C1 segment of cervical spinal cord (tissue), 14 donors: ENCODE measurements around the gene IKZF5.

ENCODE experiments used
- DNase-seq, 14 donors: peaks; one replicate each; lab custom pipeline; 2025; lab: John Stamatoyannopoulos, UW

The IKZF5 gene, protein sequence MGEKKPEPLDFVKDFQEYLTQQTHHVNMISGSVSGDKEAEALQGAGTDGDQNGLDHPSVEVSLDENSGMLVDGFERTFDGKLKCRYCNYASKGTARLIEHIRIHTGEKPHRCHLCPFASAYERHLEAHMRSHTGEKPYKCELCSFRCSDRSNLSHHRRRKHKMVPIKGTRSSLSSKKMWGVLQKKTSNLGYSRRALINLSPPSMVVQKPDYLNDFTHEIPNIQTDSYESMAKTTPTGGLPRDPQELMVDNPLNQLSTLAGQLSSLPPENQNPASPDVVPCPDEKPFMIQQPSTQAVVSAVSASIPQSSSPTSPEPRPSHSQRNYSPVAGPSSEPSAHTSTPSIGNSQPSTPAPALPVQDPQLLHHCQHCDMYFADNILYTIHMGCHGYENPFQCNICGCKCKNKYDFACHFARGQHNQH

DNA sequence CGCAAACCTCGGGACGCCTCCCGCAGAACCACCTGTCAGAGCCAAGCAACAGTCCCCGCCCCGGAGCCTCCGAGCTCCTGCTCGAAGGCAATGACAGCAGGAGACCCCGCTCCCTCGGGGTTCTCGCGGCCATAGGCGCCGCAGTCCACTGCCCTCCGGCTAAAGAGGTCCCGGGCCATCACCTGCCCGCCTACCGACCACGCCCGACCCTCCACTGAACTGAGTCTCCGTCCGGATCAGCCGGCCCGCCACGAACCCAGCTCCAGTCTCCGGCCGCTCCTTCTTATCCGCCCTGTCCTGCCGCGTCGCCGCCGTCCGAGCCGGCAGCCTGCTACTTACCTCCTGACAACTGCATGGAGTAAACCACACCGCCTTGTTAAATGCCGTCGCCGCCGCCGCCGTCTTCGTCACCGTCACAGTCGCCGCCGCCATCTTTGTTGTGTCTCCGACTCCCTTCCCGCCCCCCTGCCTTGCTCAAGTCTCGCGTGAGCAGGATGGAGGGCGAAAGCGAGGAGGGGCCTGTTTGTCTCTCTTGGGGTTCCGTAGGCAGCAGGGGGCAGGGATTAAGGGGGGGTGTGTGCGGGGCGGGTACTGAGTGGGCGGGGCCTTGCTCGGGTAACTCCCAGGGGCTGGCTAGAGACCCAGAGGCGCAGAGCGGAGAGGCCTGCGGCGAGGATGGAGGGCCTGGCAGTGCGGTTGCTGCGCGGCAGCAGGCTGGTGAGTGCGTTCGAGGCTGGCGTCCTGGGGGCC, at the start of gene IKZF5, which contains the start of gene ACADSB:
IKZF5 (minus strand) TSS at position 441 of the 750 bp plus-strand sequence. CDS start 10,170 bp downstream, outside the sequence.
ACADSB (plus strand) TSS at position 652 of the 750 bp plus-strand sequence; CDS start at position 676, 24 bp downstream.
- peak; percentile 78 to 97 (median 94) for DNase-seq

DNA sequence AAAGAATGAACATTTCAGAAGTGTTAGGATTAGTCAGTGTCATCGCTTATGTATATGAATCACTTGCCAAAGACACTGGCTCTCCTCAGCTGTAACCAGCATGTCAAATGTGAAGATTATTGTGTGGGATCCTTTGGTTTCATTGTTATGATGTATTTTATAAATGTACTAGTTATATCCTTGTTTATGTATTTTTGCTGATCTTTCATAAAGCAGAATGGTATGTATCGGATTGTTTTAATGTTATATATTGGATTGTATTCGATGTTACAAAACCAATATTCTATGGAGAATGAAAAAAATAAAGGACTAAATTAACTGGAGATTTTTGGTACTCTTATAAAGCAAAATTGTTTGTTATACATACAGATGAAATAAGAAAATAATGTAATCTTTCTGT, 49.4 kb upstream of the IKZF5 start:
- DNase-seq = no peak

DNA sequence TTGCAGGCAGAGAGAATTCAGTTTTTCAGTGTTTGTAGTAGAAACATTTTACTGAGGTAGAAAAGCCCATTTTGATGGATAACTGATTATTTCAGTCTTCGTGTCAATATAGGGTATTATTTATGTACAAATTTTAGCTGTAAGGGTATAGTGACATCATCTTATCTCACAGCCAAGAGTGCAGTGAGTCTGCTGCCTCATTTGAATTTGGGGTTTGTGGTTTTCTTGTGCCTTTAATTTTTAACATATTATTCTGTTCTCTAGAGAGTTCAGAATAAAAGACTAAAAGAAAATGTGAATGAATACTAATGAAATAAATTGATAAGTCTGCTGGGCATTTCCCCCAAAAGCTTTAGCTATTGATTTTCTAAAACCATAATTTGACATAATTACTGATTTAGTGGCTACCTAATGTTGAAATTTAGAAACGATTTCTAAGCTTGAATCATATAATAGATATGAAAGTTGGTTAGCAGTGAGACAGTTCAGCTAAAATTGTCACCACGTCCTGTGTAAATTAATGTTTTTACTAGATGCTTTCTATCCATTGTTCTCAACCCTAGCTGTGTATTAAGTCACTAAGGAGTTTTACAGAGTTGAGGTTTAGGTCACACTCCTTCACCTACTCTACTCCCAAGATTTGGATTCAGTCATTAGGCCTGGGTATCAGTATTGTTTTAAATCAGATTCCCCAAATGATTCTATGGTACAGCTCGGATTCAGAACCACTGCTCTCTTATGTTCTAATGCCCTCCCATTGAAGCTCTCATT, 37.6 kb upstream of the IKZF5 start:
- no peak for DNase-seq

DNA sequence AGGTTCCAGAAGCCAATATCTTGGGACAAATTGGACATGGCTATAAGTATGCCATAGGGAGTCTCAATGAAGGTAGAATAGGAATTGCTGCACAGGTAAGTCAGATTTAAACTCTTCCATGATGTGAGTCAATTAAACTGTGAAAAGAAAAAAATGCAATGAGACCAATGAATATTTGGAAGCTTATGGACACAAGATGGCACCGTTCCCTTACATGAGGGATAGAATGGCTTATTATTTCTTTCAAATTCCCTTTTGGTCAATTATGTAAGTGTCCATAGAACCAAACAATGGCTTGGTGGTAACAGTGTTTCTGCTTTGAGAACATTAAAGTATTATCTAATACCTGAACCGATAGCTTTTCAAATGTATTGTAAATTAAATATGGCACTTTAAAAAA, 35.8 kb upstream of the IKZF5 start:
- no peak for DNase-seq

DNA sequence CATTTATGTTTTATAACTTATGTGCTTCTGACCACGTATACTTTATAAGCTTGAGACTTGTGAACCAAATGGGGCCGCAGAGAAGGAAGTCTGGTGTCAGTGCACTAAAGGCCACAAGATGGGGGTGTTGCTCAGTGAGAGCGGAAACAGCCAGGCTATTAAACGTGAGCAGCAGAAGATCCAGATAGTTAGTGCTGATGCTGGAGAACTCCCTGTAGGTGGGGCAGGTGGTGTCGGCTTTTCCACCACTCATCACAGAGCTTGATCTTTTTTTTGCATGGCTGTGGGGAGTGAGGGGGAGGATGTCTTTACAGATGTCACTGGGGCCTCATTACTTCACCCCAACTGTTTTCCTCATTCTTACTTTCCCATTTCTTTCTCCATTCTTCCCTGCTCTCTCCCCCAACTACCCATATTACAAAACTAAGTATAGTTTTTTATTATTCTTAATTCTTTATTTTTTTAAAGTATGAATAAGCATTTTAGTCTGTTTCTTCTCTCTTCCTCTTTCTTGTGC, 34.9 kb upstream of the IKZF5 start:
- peak in 10 of 14 donors; percentile 4 to 59 (median 26) for DNase-seq

DNA sequence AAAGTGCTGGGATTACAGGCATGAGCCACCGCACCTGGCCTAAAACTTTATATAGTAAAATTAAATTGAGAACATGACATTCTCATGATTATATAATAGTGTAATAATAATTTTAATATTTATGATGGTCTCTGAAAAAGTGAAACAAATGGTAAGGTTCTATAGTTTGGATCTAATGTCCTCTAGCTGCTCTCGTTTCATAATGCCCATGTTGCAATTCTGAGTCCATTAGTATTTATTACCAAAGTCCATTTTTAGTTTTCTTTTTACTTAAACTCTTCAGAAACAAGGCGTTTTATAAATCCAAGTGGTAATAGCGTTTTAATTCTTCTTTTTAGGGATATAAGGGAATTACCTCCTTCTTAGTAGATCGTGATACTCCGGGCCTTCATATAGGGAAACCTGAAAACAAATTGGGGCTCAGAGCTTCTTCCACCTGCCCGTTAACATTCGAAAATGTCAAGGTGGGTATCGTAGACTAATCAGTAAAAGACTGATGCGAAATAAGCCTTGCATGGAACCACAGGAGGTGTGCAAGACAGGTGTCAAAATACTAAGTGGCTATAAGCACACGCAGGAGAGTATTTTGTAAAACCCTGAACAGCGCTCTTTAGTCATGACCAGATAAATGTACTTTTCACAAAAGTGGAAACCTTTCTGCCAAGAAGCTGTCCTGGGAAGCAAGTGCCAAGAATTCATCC, 34.3 kb upstream of the IKZF5 start:
- no peak for DNase-seq

DNA sequence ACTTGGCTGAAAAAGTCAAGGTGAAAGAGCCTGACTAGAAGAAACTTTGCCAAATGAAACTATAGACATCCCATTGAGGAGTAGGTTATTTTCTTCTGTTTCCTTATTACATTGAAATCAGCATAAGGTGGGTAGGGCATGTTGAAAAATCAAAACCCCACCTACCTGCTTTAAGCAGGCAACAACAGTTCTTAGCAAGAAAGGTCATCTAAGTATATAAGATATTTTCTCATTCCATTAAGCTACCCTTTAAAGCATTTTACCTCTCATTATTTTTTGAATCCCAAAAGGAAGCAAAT, 31.0 kb upstream of the IKZF5 start:
- no peak for DNase-seq

DNA sequence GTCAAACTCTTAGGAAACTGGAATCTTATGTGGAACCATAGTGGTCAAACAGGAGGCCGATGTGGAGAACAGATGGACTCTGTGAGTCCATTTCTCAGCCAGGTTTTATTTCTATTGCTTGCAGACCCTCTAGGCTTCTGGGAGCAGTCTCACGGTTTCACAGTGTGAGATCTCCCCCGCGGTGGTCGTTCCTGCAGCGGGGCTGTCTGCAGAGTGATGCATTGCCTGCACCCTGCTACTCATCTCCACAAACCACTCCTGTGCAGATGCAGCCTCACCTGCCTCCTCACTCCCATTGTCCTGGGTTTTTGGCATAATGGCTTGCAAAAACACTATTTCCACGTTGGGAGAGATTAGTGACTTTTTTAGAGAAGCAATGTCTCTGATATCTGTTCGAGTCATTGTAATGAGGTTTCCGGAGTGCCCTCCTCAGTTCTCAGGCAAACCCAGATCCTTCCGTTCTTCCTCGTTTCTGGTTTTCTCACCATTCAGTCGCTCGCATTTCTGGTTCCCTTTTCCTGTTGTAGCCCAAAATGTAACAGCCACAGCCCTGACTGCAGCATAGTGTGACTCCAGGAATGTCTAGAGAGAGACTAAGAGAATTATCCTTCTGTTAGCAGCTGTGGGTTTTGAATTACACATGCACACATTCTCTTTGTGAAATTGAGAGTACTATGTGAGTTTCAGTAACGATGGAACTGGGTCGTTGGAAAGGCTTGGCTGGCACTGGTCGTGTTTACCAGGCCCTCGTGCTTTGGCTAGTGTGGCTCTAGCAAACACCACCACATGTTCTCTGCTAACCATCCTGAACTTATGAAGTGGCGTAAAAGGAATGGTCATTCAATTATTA, 30.4 kb upstream of the IKZF5 start:
- DNase-seq = no peak

DNA sequence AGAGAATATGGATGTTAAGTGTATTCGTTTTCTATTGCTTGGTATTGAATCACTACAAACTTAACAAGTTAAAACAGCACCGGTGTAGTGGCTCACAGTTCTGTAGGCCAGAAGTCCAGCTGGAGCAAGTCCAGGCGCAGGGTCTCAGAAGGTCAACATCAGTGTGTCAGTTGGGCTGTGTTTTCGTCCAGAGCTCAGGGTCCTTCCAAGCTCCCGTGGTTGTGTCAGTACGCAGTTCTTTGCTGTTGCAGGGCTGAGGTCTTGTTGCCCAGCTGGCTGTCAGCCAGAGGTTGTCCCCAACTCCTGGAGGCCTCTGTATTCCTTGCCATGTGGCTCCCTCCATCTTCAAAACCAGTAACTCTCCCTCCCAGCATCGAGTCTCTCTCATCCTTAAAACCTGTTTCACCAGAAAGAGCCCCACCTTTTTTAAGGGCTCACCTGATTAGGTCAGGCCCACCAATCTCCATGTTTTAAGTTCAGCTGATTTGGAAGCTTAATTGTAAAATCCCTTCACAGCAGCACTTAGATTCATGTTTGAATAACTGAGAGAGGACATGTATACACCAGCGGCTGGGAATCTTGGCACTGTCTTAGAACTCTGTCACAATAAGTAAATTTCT, 27.0 kb upstream of the IKZF5 start:
- no peak for DNase-seq

DNA sequence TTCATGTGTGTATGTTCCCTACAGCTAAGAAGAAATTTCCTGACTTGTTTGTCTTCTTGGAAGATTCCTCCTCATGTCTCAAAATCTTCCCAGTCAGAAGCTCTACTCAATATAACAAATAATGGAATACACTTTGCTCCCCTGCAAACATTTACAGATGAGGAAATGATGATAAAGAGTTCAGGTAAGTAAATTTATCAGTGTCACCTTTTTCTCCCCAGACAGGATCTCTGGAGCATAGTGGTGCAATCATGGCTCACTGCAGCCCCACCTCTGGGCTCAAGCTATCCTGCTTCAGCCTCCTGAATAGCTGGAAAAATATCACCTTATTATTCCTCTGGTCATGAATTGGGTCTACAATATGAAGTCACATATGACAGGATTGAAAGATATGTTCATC, 25.7 kb upstream of the IKZF5 start:
- DNase-seq = no peak

DNA sequence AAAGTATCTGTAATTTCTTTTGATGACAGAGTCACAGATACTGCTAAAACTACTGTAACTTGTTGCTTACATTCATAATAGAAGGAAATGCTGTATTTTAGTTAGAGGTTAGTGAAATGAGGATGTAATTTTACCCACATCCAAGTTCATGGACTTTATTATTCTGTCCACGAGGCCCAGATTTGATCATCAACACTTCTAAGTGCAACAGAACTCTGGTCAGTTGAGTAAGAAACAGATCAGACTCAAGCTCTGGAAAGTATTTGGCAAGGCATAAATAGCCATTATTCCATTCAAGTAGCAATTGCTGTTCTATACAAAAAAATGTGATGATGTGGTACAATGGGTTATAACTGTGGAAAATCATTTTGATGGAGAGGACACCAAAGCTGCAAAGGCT, 22.5 kb upstream of the IKZF5 start:
- DNase-seq = no peak

DNA sequence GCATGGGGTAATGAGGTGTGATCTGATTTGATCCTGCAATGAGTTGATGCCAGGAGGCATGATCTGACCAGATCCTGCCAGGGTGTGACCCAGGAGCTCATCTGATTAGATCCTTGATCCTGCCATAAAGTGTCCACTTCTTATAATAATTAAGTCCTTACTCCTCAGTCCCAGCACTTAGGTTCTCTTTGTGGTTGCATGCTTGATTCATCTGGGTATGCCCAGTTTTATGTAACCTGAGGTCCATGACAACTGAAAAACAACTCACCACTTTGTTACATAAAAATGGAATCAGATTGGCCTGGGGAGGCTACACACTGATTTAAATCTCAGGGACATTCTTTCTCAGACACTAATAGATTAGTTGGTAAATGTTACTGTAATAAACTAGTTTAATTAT, 19.3 kb upstream of the IKZF5 start:
- no peak for DNase-seq

DNA sequence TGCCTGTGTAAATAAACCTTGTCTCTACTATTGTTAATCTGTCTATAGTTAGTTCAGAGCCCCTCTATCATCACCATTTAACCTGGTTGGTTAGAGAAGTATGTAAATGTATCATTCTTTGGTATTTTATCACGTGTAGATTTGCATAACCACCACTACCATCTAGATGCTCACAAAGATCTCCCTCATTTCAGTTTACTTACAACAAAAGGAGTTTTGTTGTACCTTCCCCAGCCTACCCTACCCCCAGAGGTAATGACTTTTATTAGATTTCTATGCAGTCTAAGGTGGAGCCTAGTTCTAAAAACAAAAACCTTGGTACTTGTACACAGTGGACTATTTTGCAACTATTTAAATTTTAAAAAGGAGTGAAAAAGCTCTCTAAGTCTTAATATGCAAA, 17.7 kb upstream of the IKZF5 start:
- DNase-seq = no peak

DNA sequence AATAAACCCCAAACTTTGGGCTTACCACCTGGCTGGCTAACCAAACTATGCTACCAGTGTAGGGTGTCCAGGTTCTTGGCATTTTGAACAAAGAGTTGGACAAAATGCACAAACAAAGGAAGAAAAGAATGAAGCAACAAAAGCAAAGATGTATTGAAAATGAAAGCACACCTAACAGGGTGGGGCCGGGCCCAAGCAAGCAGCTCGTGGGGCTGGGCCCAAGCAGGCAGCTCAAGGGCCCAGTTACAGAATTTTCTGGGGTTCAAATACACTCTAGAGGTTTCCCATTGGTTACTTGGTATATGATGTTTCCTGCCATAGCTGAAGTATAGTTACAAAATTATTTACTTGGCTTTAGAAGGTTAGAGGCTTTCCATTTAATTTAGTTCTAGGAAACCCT, 15.9 kb upstream of the IKZF5 start:
- DNase-seq = no peak

DNA sequence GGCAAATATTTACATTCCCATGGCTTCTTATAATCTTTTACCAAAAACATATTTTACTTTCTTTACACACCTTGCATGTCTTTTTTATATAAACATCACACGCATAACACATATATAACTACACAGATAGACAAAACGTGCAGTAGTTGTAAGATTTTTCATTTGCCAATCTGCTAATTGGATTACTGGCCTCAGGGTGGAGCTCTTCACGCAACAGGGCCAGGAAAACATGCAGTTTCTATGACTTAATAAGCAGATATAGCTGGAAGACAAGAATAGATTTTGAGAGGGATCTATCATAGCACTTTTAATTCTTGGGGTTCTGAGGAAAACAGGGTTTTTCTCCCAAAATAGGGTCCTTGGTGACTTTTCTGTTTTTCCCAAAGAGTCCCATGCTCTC, 12.9 kb upstream of the IKZF5 start:
- DNase-seq = no peak

DNA sequence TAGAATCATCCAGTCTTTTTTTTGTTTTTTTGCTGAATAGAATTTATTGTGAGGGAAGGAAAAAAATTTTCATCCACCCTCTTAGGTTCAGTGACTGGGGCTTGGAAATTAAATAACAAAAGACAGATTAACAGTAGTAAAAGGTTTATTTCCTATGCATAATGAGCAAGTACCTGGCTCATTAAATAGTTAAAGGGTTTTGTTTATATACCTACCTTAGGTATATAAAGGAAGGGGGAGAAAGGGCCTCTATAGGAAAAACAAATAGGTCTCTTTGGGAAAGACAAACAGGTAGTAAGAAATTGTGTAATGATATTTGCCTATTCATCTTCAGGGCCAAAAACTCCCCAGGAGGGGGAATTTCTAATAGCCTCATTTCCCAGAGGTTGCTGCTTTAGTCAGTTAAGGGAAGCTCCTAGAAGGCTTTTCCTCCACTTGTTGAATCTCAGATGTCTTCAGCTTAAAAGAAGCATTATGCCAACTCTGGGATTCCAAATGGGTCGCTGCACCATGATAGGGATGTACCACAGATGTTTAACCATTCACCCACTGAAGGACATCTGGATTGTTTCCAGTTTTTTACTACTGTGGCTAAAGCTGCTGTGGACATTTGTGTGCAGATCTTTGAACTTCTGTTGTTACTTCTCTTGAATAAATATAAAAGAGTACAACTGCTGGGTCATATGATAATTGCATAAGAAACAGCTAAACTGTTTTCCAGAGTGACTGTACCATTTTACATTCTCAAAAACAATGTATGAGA, 11.5 kb upstream of the IKZF5 start:
- DNase-seq = no peak

DNA sequence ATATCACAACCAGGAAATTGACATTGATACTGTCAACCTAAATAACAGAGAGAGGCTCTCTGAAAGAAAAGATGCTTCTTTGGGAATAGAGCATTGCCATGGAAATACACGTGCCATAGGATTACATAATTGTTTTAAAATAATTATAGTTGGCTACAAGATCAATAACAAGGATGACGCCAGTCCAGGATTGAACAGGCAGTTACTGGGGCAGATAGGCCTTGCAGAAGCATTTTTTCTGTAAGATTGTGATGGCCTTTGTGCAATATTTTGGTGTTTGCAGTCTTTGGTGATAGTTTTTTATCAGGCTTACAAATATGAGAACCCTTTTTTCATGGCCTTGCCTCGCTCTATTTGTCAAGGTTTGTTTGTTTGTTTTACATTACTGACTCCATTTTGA, 10.7 kb upstream of the IKZF5 start:
- no peak for DNase-seq

DNA sequence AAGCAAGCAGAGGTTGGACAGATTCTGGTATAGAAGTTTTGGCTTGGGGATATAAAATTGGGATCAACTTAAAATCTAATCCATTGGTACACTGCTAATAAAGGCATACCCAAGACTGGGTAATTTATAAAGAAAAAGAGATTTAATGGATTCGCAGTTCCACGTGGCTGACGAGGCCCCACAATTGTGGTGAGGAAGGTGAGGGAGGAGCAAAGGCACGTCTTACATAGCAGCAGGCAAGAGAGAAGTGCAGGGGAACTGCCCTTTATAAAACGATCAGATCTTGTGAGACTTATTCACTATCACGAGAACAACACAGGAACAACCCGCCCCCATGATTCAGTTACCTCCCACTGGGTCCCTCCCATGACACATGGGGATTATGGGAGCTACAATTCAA, 9.9 kb upstream of the IKZF5 start:
- no peak for DNase-seq

DNA sequence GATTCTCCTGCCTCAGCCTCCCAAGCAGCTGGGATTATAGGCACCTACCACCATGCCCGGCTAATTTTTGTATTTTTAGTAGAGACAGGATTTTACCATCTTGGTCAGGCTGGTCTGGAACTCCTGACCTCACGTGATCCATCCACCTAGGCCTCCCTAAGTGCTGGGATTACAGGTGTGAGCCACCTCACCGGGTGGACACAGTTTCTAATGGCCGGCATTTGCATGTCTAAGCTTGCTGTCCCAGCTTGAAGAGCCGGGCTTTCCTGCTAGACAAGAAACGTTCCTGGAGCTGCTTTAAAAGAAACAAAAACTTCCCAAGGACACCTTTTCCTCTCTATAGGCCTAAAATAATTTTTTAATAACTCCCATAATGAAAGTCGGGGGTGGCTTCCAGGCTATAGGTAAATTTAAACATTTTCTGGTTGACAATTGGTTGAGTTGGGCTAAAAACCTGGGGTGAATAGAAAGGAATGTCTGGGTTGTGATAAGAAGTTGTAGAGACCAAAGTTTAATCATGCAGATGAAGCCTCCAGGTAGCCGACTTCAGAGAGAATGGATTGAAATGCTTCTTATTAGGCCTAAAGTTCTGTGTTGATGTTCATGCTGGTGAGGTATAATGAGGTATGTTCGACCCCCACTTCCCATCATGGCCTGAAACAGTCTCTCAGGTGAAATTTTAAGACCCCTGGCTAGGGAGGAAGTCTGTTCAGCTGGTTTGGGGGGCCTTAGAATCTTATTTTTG, 9.0 kb upstream of the IKZF5 start:
- no peak for DNase-seq
